H54 (cell line): Measurements from ENCODE around the gene COPRS.

ENCODE experiments used
- DNase-seq: peaks from one replicate; pipeline ENCODE4 v3.0.0; 2011; ENCODE audit warnings: low spot score, mixed read lengths; ENCODE audit not compliant: insufficient read length
- FAIRE-seq: peaks from 3 replicates; lab custom pipeline; 2011; peaks lifted over from hg19 to GRCh38; lab: Jason Lieb, UNC
- POLR2A ChIP-seq: IDR thresholded peaks from 2 replicates; pipeline ENCODE4 v1.6.1; 2011; ENCODE audit warnings: low read depth, mild to moderate bottlenecking, low read length

COPRS gene

GRCh38 chr17:31808521-31809050, 50.5 kb downstream of the COPRS start:
- FAIRE-seq (no peak), DNase-seq (no peak)
- no peak for TF ChIP-seq POLR2A

DNA sequence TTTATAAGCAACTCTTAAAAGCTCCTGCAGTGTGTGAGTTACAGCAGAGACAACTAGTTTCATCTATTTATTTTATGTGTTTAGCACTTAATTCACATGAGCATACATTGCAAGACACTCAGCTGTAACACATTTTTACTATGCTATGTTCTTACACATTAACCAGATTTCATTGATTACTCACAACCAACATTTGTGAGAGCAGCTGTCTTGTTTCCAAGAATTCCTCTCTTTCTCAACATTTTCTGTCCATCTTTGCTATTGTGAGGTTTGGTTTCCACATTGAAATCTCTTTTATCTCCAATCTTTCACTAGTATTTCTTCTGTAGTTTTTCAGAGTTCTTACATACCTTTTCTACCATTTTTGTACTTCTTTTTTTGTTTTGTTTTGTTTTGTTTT, 51.2 kb downstream of the COPRS start:
- TF ChIP-seq POLR2A: no peak
- no peak for DNase-seq
- no peak for FAIRE-seq

DNA sequence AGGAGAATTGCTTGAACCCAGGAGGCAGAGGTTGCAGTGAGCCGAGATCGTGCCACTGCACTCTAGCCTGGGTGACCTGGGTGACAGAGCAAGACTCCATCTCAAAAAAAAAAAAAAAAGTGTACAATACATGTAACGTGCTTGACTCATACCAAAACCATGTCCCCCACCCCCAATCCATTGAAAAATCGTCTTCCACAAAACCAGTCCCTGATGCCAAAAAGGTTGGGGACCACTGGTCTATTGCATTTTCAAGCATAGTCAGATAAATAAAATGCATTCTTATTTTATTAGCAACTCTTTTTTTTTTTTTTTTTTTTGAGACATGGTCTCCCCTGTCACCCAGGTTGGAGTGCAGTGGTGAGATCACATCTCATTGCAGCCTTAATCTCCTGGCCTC, 52.1 kb downstream of the COPRS start:
- no peak for TF ChIP-seq POLR2A
- FAIRE-seq (no peak), DNase-seq (no peak)

DNA sequence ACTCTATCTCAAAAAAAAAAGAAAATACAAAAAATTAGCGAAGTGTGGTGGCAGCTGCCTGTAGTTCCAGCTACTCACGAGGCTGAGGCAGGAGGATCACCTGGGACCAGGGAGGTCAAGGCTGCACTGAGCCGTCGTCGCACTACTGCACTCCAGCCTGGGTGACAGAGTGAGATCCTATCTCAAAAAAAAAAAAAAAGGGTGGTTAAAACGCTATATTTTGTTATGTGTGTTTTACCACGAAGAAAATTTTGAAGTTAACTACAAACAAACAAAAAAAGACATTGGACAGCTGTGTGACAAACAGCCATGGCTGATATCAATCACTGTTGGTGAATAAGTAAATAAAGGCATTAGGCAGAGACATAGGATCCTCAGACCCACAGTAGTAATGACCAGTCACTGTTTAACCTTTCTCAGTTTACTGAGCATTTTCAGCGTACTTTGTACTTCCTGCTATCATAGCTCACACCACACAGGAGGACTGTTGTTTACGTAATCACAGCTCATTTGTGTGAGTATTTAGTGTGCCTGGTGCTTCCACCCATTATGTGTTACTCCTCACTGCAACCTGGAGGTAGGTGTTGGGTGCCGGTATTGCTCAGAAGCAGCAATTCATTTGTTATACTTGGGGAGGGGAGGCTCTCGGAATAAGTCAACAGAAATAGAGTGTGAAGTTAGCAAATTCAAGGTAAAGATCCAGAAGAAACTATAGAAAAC, 55.4 kb downstream of the COPRS start:
- no peak for DNase-seq
- no peak for TF ChIP-seq POLR2A
- no peak for FAIRE-seq

DNA sequence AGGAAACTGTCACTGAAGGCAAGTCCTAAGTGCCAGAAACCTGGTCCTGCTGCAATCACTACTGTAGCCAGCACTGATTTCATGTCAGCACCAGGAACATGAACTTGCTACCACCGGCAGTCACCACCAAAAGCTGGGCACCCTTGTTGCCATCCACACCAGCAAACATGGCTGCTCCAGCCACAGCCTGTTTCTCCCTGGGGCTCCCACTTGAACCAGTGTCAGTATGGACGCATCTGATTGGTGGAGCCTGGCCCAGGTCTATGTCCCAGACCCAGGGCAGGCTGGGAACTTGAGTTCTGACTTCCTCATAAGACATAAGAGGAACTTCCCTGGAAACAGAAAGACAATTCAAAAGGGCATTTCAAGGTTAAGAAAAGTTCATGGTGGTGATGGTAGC, 56.5 kb downstream of the COPRS start:
- DNase-seq (no peak), FAIRE-seq (no peak)
- no peak for TF ChIP-seq POLR2A
